ENCODE measurements around the gene BTNL2. TPM values are rescaled to one million over a fixed set of nuclear protein-coding genes. Genes with fewer than 3 reads are reported as not detected.

Gene BTNL2
- total RNA-seq, 1 donor from 2014 or later = not detected

GRCh38 chr6:32406197-32406596, 784 bp downstream of the BTNL2 start:
- no peak overlapping the region for H3K4me2 ChIP-seq (ENCODE audit: low read length)
- DNase-seq (ENCODE audit: low read depth) (no peak), FAIRE-seq (no peak)
- H3K9ac ChIP-seq (ENCODE audit: low read length) = no peak overlapping the region
- Mint-ChIP-seq H3K4me1 (ENCODE audit: low read depth, unreplicated experiment) (no peaks in the 10 kb centered on the region), H3K27ac (ENCODE audit: unreplicated experiment) (no peak overlapping the region), H3K4me3 (ENCODE audit: unreplicated experiment) (no peak overlapping the region), H3K27me3 (ENCODE audit: low read depth, unreplicated experiment) (peaks cover 18% of the 10 kb centered on the region), H3K9me3 (ENCODE audit: unreplicated experiment) (no peaks in the 10 kb centered on the region), H3K36me3 (ENCODE audit: low read depth, unreplicated experiment) (no peaks in the 10 kb centered on the region)
- no peaks in the 10 kb centered on the region for H3K79me2 ChIP-seq (ENCODE audit: insufficient read depth, low read length)
- H3K4me3 ChIP-seq (ENCODE audit: insufficient read depth, low read depth, low read length) = no peak overlapping the region
- no peak overlapping the region for H3K27ac ChIP-seq (ENCODE audit: low read depth, low read length)
- no peaks in the 10 kb centered on the region for H3K9me3 ChIP-seq (ENCODE audit: insufficient read depth, low read depth, low read length)
- no peaks in the 10 kb centered on the region for H3K4me1 ChIP-seq (ENCODE audit: insufficient read depth, low read length)
- no peak for TF ChIP-seq EZH2 (IDR thresholded peaks at IDR 0.05; ENCODE audit: insufficient read depth, low read length)
- TF ChIP-seq, protein P1, sequence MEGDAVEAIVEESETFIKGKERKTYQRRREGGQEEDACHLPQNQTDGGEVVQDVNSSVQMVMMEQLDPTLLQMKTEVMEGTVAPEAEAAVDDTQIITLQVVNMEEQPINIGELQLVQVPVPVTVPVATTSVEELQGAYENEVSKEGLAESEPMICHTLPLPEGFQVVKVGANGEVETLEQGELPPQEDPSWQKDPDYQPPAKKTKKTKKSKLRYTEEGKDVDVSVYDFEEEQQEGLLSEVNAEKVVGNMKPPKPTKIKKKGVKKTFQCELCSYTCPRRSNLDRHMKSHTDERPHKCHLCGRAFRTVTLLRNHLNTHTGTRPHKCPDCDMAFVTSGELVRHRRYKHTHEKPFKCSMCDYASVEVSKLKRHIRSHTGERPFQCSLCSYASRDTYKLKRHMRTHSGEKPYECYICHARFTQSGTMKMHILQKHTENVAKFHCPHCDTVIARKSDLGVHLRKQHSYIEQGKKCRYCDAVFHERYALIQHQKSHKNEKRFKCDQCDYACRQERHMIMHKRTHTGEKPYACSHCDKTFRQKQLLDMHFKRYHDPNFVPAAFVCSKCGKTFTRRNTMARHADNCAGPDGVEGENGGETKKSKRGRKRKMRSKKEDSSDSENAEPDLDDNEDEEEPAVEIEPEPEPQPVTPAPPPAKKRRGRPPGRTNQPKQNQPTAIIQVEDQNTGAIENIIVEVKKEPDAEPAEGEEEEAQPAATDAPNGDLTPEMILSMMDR (IDR thresholded peaks at IDR 0.05; ENCODE audit: insufficient read depth, low read depth, low read length) = no peak
- H2AFZ ChIP-seq (ENCODE audit: low read depth, low read length) = no peak overlapping the region
- no peaks in the 10 kb centered on the region for H4K20me1 ChIP-seq (ENCODE audit: insufficient read depth, low read length)
- H3K27me3 ChIP-seq (ENCODE audit: insufficient read depth, low read length) = peaks cover 26% of the 10 kb centered on the region
- no peaks in the 10 kb centered on the region for H3K36me3 ChIP-seq (ENCODE audit: insufficient read depth, low read length)

DNA sequence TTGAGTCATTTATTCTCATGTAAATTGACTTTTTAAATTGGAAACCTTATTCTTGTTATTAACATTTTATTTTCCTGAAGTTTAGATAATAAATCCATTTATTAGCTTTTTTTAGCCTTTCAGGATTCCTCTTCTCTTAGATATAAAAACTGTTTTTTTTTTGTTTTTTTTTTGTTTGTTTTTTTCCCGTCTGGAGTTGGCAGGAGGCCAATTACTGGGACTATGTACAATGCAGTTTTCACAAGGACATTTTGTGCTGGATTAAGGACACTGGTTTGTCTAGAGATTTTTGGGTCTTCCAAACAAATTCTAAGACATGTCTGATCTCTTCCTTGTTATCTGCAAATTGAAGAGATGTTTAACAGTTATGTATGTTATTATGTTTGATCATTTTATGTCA, 1.3 kb downstream of the BTNL2 start:
- no peak for FAIRE-seq
- Histone ChIP-seq H3K4me1 (ENCODE audit: insufficient read depth, low read length) (no peaks in the 10 kb centered on the region), H4K20me1 (ENCODE audit: insufficient read depth, low read length) (no peaks in the 10 kb centered on the region), H3K27me3 (ENCODE audit: insufficient read depth, low read length) (peaks cover 26% of the 10 kb centered on the region), H3K4me2 (ENCODE audit: low read length) (no peak overlapping the region), H3K4me3 (ENCODE audit: insufficient read depth, low read depth, low read length) (no peak overlapping the region), H3K27ac (ENCODE audit: low read depth, low read length) (no peak overlapping the region), H3K9ac (ENCODE audit: low read length) (no peak overlapping the region), H2AFZ (ENCODE audit: low read depth, low read length) (no peak overlapping the region), H3K79me2 (ENCODE audit: insufficient read depth, low read length) (no peaks in the 10 kb centered on the region), H3K9me3 (ENCODE audit: insufficient read depth, low read depth, low read length) (no peaks in the 10 kb centered on the region), H3K36me3 (ENCODE audit: insufficient read depth, low read length) (no peaks in the 10 kb centered on the region)
- Mint-ChIP-seq H3K4me3 (ENCODE audit: unreplicated experiment) (no peak overlapping the region), H3K9me3 (ENCODE audit: unreplicated experiment) (no peaks in the 10 kb centered on the region), H3K27me3 (ENCODE audit: low read depth, unreplicated experiment) (peaks cover 15% of the 10 kb centered on the region), H3K4me1 (ENCODE audit: low read depth, unreplicated experiment) (no peaks in the 10 kb centered on the region), H3K36me3 (ENCODE audit: low read depth, unreplicated experiment) (no peaks in the 10 kb centered on the region), H3K27ac (ENCODE audit: unreplicated experiment) (no peak overlapping the region)
- DNase-seq (ENCODE audit: low read depth) = no peak
- no peak for TF ChIP-seq EZH2 (IDR thresholded peaks at IDR 0.05; ENCODE audit: insufficient read depth, low read length)
- TF ChIP-seq, protein P1 (IDR thresholded peaks at IDR 0.05; ENCODE audit: insufficient read depth, low read depth, low read length) = no peak

- Histone ChIP-seq H3K27me3 (ENCODE audit: insufficient read depth, low read length) (peaks cover 21% of the 10 kb centered on the region), H4K20me1 (ENCODE audit: insufficient read depth, low read length) (no peaks in the 10 kb centered on the region), H3K4me1 (ENCODE audit: insufficient read depth, low read length) (no peaks in the 10 kb centered on the region), H3K4me2 (ENCODE audit: low read length) (no peak overlapping the region), H2AFZ (ENCODE audit: low read depth, low read length) (no peak overlapping the region), H3K9ac (ENCODE audit: low read length) (no peak overlapping the region), H3K4me3 (ENCODE audit: insufficient read depth, low read depth, low read length) (no peak overlapping the region), H3K27ac (ENCODE audit: low read depth, low read length) (no peak overlapping the region), H3K79me2 (ENCODE audit: insufficient read depth, low read length) (no peaks in the 10 kb centered on the region), H3K36me3 (ENCODE audit: insufficient read depth, low read length) (no peaks in the 10 kb centered on the region), H3K9me3 (ENCODE audit: insufficient read depth, low read depth, low read length) (no peaks in the 10 kb centered on the region)
- DNase-seq (ENCODE audit: low read depth) (no peak), FAIRE-seq (no peak)
- H3K4me1 Mint-ChIP-seq (ENCODE audit: low read depth, unreplicated experiment) = no peaks in the 10 kb centered on the region
- H3K27ac Mint-ChIP-seq (ENCODE audit: unreplicated experiment) = no peak overlapping the region
- H3K4me3 Mint-ChIP-seq (ENCODE audit: unreplicated experiment) = no peak overlapping the region
- TF ChIP-seq, protein P1 (IDR thresholded peaks at IDR 0.05; ENCODE audit: insufficient read depth, low read depth, low read length) = no peak
- no peak for TF ChIP-seq EZH2 (IDR thresholded peaks at IDR 0.05; ENCODE audit: insufficient read depth, low read length)
- H3K27me3 Mint-ChIP-seq (ENCODE audit: low read depth, unreplicated experiment) = peaks cover 8% of the 10 kb centered on the region
- peaks cover 1% of the 10 kb centered on the region for H3K36me3 Mint-ChIP-seq (ENCODE audit: low read depth, unreplicated experiment)
- H3K9me3 Mint-ChIP-seq (ENCODE audit: unreplicated experiment) = peaks cover 3% of the 10 kb centered on the region
These were observed 4.2 kb downstream of the BTNL2 start for GRCh38 chr6:32402812-32403211.
